ENCODE measurements around the gene PBXIP1.
A peak's percentile ranks its signal among the peaks of the same experiment; 100 is the strongest.

Gene PBXIP1

GRCh38 chr1:154983776-154984466, 28.0 kb upstream of the PBXIP1 start:
- TF ChIP-seq SIN3A (IDR thresholded peaks at IDR 0.05; ENCODE audit: borderline replicate concordance, insufficient read depth, low read length) (no peak), FOXP2 (optimal IDR thresholded peaks at IDR 0.05; ENCODE audit: borderline replicate concordance, extremely low read depth, extremely low read length, insufficient read depth) (no peak), TAF1 (IDR thresholded peaks at IDR 0.05; ENCODE audit: borderline replicate concordance, insufficient read depth, low read length) (no peak), REST (IDR thresholded peaks at IDR 0.05; ENCODE audit: insufficient read depth in 1 of 2, low read depth in 2 of 2, low read length in 2 of 2) (no peak), POLR2AphosphoS5 (IDR thresholded peaks at IDR 0.05; ENCODE audit: low read depth, low read length) (no peak)

- TF ChIP-seq REST (IDR thresholded peaks at IDR 0.05; ENCODE audit: insufficient read depth in 1 of 2, low read depth in 2 of 2, low read length in 2 of 2): no peak
- no peak for TF ChIP-seq SIN3A (IDR thresholded peaks at IDR 0.05; ENCODE audit: borderline replicate concordance, insufficient read depth, low read length)
- no peak; the same call in 1 of the 2 replicates for TF ChIP-seq TAF1 (IDR thresholded peaks at IDR 0.05; ENCODE audit: borderline replicate concordance, insufficient read depth, low read length)
- TF ChIP-seq FOXP2 (optimal IDR thresholded peaks at IDR 0.05; ENCODE audit: borderline replicate concordance, extremely low read depth, extremely low read length, insufficient read depth): no peak
- peak; percentile 81 for TF ChIP-seq POLR2AphosphoS5 (IDR thresholded peaks at IDR 0.05; ENCODE audit: low read depth, low read length)
Measured at GRCh38 chr1:154982897-154983648, 27.2 kb upstream of the PBXIP1 start, which contains the start of gene FLAD1. Gene FLAD1 (plus strand): TSS chr1:154983344. CDS start chr1:154983695, 351 bp downstream.

- TF ChIP-seq TAF1 (IDR thresholded peaks at IDR 0.05; ENCODE audit: borderline replicate concordance, insufficient read depth, low read length) (no peak), REST (IDR thresholded peaks at IDR 0.05; ENCODE audit: insufficient read depth in 1 of 2, low read depth in 2 of 2, low read length in 2 of 2) (no peak), POLR2AphosphoS5 (IDR thresholded peaks at IDR 0.05; ENCODE audit: low read depth, low read length) (no peak), FOXP2 (optimal IDR thresholded peaks at IDR 0.05; ENCODE audit: borderline replicate concordance, extremely low read depth, extremely low read length, insufficient read depth) (no peak), SIN3A (IDR thresholded peaks at IDR 0.05; ENCODE audit: borderline replicate concordance, insufficient read depth, low read length) (no peak)
Measured at GRCh38 chr1:154982341-154982740, 26.4 kb upstream of the PBXIP1 start.

GRCh38 chr1:154978360-154978759, 22.5 kb upstream of the PBXIP1 start:
- no peak for TF ChIP-seq SIN3A (IDR thresholded peaks at IDR 0.05; ENCODE audit: borderline replicate concordance, insufficient read depth, low read length)
- TF ChIP-seq REST (IDR thresholded peaks at IDR 0.05; ENCODE audit: insufficient read depth in 1 of 2, low read depth in 2 of 2, low read length in 2 of 2): no peak
- no peak for TF ChIP-seq TAF1 (IDR thresholded peaks at IDR 0.05; ENCODE audit: borderline replicate concordance, insufficient read depth, low read length)
- no peak for TF ChIP-seq POLR2AphosphoS5 (IDR thresholded peaks at IDR 0.05; ENCODE audit: low read depth, low read length)
- TF ChIP-seq FOXP2 (optimal IDR thresholded peaks at IDR 0.05; ENCODE audit: borderline replicate concordance, extremely low read depth, extremely low read length, insufficient read depth): no peak
